Retinal pigment epithelial cell (primary cell): ENCODE measurements around the gene NT5DC1.
A peak's percentile ranks its signal among the peaks of the same experiment; 100 is the strongest.

Experiments used
- DNase-seq: peaks from one replicate; pipeline ENCODE4 v3.0.0-alpha.2; 2010; ENCODE audit warnings: low read depth
- H3K4me3 ChIP-seq: 2 replicates; pipeline ENCODE4 v1.5.1; 2011; ENCODE audit warnings: mild to moderate bottlenecking, low read length, control low read depth, moderate library complexity
- TF ChIP-seq, protein P1 (sequence below): conservative IDR thresholded peaks from 2 replicates; pipeline ENCODE4 v1.5.1; 2011; ENCODE audit warnings: low read depth, low read length, control low read depth, inconsistent platforms

The NT5DC1 gene

DNA sequence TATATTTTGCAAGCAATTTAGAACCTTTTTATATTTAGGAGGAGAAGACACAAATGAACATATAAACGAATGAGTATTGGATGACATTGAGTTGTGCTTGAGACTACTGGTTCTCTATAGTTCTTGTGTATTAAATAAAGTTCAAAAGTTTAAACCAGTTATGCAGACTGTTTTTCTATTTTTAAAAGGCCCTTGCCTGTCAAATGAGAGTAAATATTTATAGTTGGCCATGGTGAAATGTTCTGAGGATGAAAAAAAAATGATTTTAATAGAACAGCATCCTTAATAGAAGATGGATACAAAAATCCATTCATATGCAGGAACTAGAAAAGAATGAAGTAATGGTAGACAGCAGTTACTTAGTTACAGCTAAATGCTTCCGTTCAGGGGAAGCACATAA is 88.8 kb downstream of the NT5DC1 start:
- no peak for DNase-seq
- TF ChIP-seq, protein P1, sequence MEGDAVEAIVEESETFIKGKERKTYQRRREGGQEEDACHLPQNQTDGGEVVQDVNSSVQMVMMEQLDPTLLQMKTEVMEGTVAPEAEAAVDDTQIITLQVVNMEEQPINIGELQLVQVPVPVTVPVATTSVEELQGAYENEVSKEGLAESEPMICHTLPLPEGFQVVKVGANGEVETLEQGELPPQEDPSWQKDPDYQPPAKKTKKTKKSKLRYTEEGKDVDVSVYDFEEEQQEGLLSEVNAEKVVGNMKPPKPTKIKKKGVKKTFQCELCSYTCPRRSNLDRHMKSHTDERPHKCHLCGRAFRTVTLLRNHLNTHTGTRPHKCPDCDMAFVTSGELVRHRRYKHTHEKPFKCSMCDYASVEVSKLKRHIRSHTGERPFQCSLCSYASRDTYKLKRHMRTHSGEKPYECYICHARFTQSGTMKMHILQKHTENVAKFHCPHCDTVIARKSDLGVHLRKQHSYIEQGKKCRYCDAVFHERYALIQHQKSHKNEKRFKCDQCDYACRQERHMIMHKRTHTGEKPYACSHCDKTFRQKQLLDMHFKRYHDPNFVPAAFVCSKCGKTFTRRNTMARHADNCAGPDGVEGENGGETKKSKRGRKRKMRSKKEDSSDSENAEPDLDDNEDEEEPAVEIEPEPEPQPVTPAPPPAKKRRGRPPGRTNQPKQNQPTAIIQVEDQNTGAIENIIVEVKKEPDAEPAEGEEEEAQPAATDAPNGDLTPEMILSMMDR = no peak
- no peak overlapping the region for H3K4me3 ChIP-seq

DNA sequence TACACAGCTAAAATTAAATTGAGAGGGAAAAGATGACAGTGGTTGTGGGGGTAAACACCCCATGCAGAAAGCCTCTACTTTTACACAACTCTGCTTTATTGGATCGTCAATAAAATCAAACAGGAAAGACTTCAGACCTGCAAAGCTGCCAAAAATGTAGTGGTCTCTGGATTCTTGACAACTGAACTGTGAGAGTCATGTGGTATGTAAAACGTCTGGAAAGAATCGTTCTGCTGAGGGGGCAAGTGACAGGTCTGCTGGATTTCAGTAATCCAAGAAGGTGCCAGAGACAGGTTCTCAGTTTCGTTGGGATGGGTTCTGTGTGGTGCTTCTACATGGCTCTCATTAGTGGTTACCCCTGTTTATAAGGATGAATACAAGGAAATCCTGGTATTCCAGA is 89.9 kb downstream of the NT5DC1 start:
- DNase-seq = peak; percentile 69
- no peak overlapping the region for H3K4me3 ChIP-seq
- TF ChIP-seq, protein P1 = no peak

DNA sequence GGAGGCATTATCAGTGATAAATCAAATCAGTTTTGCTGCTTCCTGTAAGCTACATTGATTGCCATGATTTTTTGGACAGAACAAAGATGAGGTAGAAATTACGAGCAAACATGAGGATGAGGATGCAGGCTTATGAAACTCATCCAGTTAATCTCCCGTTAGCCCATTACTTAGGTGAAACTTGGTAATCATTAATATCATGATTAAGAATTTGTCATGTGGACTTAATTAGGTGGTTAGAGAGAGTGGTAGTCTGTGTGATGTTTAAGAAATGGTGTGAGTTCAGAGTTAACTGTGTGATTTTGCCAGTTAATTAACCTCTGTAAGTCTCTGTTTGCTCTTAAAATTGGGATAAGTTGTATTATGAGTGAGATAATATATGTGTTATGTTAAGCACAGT is 91.2 kb downstream of the NT5DC1 start:
- H3K4me3 ChIP-seq = no peak overlapping the region
- TF ChIP-seq, protein P1 = no peak
- DNase-seq = no peak

DNA sequence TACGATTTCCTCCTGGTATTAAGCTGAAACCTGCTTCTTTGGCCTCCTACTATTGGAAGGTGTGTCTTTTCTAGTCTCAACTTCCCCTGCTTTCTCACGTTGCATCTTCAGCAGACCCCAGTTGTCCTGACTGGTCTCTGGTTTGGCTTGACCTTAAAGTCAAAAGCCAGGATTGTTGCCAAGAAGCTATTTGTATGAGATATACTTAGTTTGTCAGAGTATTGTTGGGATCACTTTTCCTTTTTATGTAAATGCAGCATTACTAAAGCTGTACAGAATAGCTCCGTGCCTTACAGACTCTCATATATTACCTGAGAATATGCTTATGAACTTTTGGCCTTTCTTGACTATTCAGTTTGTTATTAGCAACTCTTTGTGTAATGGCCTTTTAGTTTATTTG is 92.1 kb downstream of the NT5DC1 start:
- TF ChIP-seq, protein P1 = no peak

DNA sequence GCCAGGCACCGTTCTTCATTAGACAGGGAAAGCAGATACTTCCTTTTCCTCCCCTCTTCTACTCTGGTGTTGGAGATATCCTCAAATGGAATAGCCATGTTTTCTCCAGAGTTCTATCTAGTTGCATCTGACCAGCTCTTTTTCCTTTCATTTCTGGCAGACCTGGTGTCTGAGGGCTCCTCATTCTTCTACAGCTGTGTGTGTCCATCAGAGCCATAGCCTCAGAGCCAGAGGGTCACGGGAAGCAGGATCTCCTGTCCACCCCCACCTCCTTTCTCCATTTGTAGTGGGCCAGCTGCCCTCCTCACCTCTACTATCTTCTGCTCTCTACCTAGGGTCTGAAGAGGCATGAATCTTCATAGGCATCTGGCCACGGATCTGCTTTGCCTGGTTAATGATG is 96.2 kb downstream of the NT5DC1 start:
- TF ChIP-seq, protein P1 = no peak

More for the DNA sequence above, 92.1 kb downstream of the NT5DC1 start:
- no peak overlapping the region for H3K4me3 ChIP-seq
- no peak for DNase-seq

DNA sequence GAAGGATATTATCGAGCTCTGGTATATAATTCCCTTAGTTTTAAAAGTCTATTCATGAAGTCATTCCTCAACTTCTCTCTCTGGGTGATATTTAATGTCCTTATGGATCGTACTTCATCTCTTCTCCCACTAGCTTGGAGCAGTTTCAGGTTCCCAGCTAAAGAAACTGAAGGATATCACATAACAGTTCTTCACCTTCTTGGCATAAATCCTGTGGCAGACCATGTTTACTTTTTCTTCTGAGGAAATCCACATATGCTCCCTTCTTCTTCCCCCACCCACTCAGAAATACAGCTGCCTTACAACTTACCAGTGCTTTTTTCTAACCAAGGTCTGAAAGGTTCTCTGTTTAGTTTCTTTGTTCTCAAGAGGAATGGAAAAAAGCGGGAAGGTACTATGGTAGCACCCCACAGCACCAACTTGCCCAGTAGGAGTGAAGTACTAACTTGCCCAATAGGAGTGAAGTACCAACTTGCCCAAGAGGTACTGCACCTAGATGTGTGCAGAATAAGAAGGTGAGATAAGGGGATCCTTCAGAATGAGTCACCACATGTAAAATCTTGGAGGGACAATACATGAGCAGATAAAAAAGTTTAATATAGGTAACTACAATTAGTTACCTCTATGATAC is 100.1 kb downstream of the NT5DC1 start:
- DNase-seq = no peak
- H3K4me3 ChIP-seq = no peak overlapping the region
- TF ChIP-seq, protein P1 = no peak

More for the DNA sequence above, 96.2 kb downstream of the NT5DC1 start:
- no peak for DNase-seq
- no peak overlapping the region for H3K4me3 ChIP-seq

DNA sequence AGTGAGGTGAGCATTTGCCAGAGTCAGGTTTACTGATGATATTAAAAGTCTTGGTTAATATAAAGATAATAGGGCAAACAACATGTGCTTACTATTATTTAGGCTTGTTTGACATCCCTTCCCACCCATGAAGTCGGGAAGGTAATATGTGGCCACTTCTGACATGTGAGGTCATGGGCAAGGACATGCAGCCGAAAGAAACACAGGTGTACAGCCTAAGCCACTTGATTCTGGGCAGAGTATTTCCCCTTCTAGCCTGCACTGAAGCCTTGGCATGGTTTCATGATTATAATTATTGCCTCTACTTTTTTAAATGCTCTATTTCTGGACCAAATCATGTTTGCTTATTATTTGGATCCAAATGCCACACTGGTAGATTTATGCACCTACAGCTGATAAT is 100.9 kb downstream of the NT5DC1 start:
- DNase-seq = no peak
- TF ChIP-seq, protein P1 = no peak
- H3K4me3 ChIP-seq = no peak overlapping the region
